ENCODE data around the gene SRGAP2C. TPM values are rescaled to one million over a fixed set of nuclear protein-coding genes. Genes with fewer than 3 reads are reported as not detected.
"Not testable (repeated sequence)": the region's sequence is repeated elsewhere in the genome, so short reads cannot be mapped to it uniquely, and the experiment has no call there.

The SRGAP2C gene
- polyA plus RNA-seq, 1 donor (not counting 4 experiments of a cell fraction or from before 2014, with no cell fraction given) = 4.5 TPM

- H3K9me1 ChIP-seq (ENCODE audit: control insufficient read depth, extremely low read depth, insufficient read depth, low read length); H3K36me3 ChIP-seq (ENCODE audit: control insufficient read depth in 2 of 2, extremely low read depth in 1 of 2, insufficient read depth in 2 of 2, low read length in 2 of 2); FAIRE-seq; H3K9ac ChIP-seq (ENCODE audit: control insufficient read depth, extremely low read depth, insufficient read depth, low read length); H3K9me3 ChIP-seq (ENCODE audit: control insufficient read depth, low read depth, low read length); H3K4me1 ChIP-seq (ENCODE audit: control insufficient read depth, extremely low read depth, insufficient read depth, low read length); H3K4me2 ChIP-seq (ENCODE audit: control insufficient read depth, extremely low read depth, insufficient read depth, low read depth, low read length); H2AFZ ChIP-seq (ENCODE audit: control insufficient read depth, low read length); dilution Hi-C loops (cut with MboI; ENCODE audit: extremely low pct_ligation_motif_present, low sequenced_read_pairs); DNase-seq (ENCODE audit: low read depth, low spot score); H3K4me3 ChIP-seq (ENCODE audit: control insufficient read depth in 2 of 3, extremely low read depth in 1 of 3, insufficient read depth in 2 of 3, low read depth in 1 of 3, low read length in 3 of 3); H3K79me2 ChIP-seq (ENCODE audit: control insufficient read depth, insufficient read depth, low read length); H3K27ac ChIP-seq (ENCODE audit: control insufficient read depth, insufficient read depth, low read length); H3K27me3 ChIP-seq (ENCODE audit: control insufficient read depth, extremely low read depth, insufficient read depth, low read length); H4K20me1 ChIP-seq (ENCODE audit: control insufficient read depth, extremely low read depth, insufficient read depth, low read length): not testable (repeated sequence)
Measured at GRCh38 chr1:121293263-121294204, 108.8 kb downstream of the SRGAP2C start.

- FAIRE-seq; H3K9me3 ChIP-seq (ENCODE audit: control insufficient read depth, low read depth, low read length); H3K27ac ChIP-seq (ENCODE audit: control insufficient read depth, insufficient read depth, low read length); dilution Hi-C loops (cut with MboI; ENCODE audit: extremely low pct_ligation_motif_present, low sequenced_read_pairs); H4K20me1 ChIP-seq (ENCODE audit: control insufficient read depth, extremely low read depth, insufficient read depth, low read length); DNase-seq (ENCODE audit: low read depth, low spot score); H3K36me3 ChIP-seq (ENCODE audit: control insufficient read depth in 2 of 2, extremely low read depth in 1 of 2, insufficient read depth in 2 of 2, low read length in 2 of 2); H3K4me3 ChIP-seq (ENCODE audit: control insufficient read depth in 2 of 3, extremely low read depth in 1 of 3, insufficient read depth in 2 of 3, low read depth in 1 of 3, low read length in 3 of 3); H3K4me2 ChIP-seq (ENCODE audit: control insufficient read depth, extremely low read depth, insufficient read depth, low read depth, low read length); H3K9me1 ChIP-seq (ENCODE audit: control insufficient read depth, extremely low read depth, insufficient read depth, low read length); H2AFZ ChIP-seq (ENCODE audit: control insufficient read depth, low read length); H3K79me2 ChIP-seq (ENCODE audit: control insufficient read depth, insufficient read depth, low read length); H3K4me1 ChIP-seq (ENCODE audit: control insufficient read depth, extremely low read depth, insufficient read depth, low read length); H3K27me3 ChIP-seq (ENCODE audit: control insufficient read depth, extremely low read depth, insufficient read depth, low read length); H3K9ac ChIP-seq (ENCODE audit: control insufficient read depth, extremely low read depth, insufficient read depth, low read length): not testable (repeated sequence)
Measured at GRCh38 chr1:121294205-121294570, 109.4 kb downstream of the SRGAP2C start.

GRCh38 chr1:121296563-121296962 is 111.8 kb downstream of the SRGAP2C start:
- H3K36me3 ChIP-seq (ENCODE audit: control insufficient read depth in 2 of 2, extremely low read depth in 1 of 2, insufficient read depth in 2 of 2, low read length in 2 of 2); H3K27me3 ChIP-seq (ENCODE audit: control insufficient read depth, extremely low read depth, insufficient read depth, low read length); H3K79me2 ChIP-seq (ENCODE audit: control insufficient read depth, insufficient read depth, low read length); DNase-seq (ENCODE audit: low read depth, low spot score); H3K9me1 ChIP-seq (ENCODE audit: control insufficient read depth, extremely low read depth, insufficient read depth, low read length); H3K4me2 ChIP-seq (ENCODE audit: control insufficient read depth, extremely low read depth, insufficient read depth, low read depth, low read length); H3K9ac ChIP-seq (ENCODE audit: control insufficient read depth, extremely low read depth, insufficient read depth, low read length); dilution Hi-C loops (cut with MboI; ENCODE audit: extremely low pct_ligation_motif_present, low sequenced_read_pairs); H3K9me3 ChIP-seq (ENCODE audit: control insufficient read depth, low read depth, low read length); H3K27ac ChIP-seq (ENCODE audit: control insufficient read depth, insufficient read depth, low read length); H4K20me1 ChIP-seq (ENCODE audit: control insufficient read depth, extremely low read depth, insufficient read depth, low read length); H2AFZ ChIP-seq (ENCODE audit: control insufficient read depth, low read length); FAIRE-seq; H3K4me1 ChIP-seq (ENCODE audit: control insufficient read depth, extremely low read depth, insufficient read depth, low read length); H3K4me3 ChIP-seq (ENCODE audit: control insufficient read depth in 2 of 3, extremely low read depth in 1 of 3, insufficient read depth in 2 of 3, low read depth in 1 of 3, low read length in 3 of 3): not testable (repeated sequence)

- not testable (repeated sequence) for H3K27ac ChIP-seq (ENCODE audit: control insufficient read depth, insufficient read depth, low read length); FAIRE-seq
Measured at GRCh38 chr1:121298529-121298928, 113.8 kb downstream of the SRGAP2C start.

GRCh38 chr1:121299514-121300149 is 114.9 kb downstream of the SRGAP2C start:
- H3K9me1 ChIP-seq (ENCODE audit: control insufficient read depth, extremely low read depth, insufficient read depth, low read length); H3K4me1 ChIP-seq (ENCODE audit: control insufficient read depth, extremely low read depth, insufficient read depth, low read length); dilution Hi-C loops (cut with MboI; ENCODE audit: extremely low pct_ligation_motif_present, low sequenced_read_pairs); H3K36me3 ChIP-seq (ENCODE audit: control insufficient read depth in 2 of 2, extremely low read depth in 1 of 2, insufficient read depth in 2 of 2, low read length in 2 of 2); H4K20me1 ChIP-seq (ENCODE audit: control insufficient read depth, extremely low read depth, insufficient read depth, low read length); H3K4me3 ChIP-seq (ENCODE audit: control insufficient read depth in 2 of 3, extremely low read depth in 1 of 3, insufficient read depth in 2 of 3, low read depth in 1 of 3, low read length in 3 of 3); H3K27me3 ChIP-seq (ENCODE audit: control insufficient read depth, extremely low read depth, insufficient read depth, low read length); H3K9ac ChIP-seq (ENCODE audit: control insufficient read depth, extremely low read depth, insufficient read depth, low read length); H3K27ac ChIP-seq (ENCODE audit: control insufficient read depth, insufficient read depth, low read length); H2AFZ ChIP-seq (ENCODE audit: control insufficient read depth, low read length); H3K4me2 ChIP-seq (ENCODE audit: control insufficient read depth, extremely low read depth, insufficient read depth, low read depth, low read length); H3K79me2 ChIP-seq (ENCODE audit: control insufficient read depth, insufficient read depth, low read length); H3K9me3 ChIP-seq (ENCODE audit: control insufficient read depth, low read depth, low read length); DNase-seq (ENCODE audit: low read depth, low spot score); FAIRE-seq: not testable (repeated sequence)

More at GRCh38 chr1:121298529-121298928, 113.8 kb downstream of the SRGAP2C start:
- H3K27me3 ChIP-seq (ENCODE audit: control insufficient read depth, extremely low read depth, insufficient read depth, low read length); H3K36me3 ChIP-seq (ENCODE audit: control insufficient read depth in 2 of 2, extremely low read depth in 1 of 2, insufficient read depth in 2 of 2, low read length in 2 of 2); H3K4me2 ChIP-seq (ENCODE audit: control insufficient read depth, extremely low read depth, insufficient read depth, low read depth, low read length); H3K4me1 ChIP-seq (ENCODE audit: control insufficient read depth, extremely low read depth, insufficient read depth, low read length); H3K79me2 ChIP-seq (ENCODE audit: control insufficient read depth, insufficient read depth, low read length); H2AFZ ChIP-seq (ENCODE audit: control insufficient read depth, low read length); dilution Hi-C loops (cut with MboI; ENCODE audit: extremely low pct_ligation_motif_present, low sequenced_read_pairs); H4K20me1 ChIP-seq (ENCODE audit: control insufficient read depth, extremely low read depth, insufficient read depth, low read length); DNase-seq (ENCODE audit: low read depth, low spot score); H3K9me1 ChIP-seq (ENCODE audit: control insufficient read depth, extremely low read depth, insufficient read depth, low read length); H3K9me3 ChIP-seq (ENCODE audit: control insufficient read depth, low read depth, low read length); H3K9ac ChIP-seq (ENCODE audit: control insufficient read depth, extremely low read depth, insufficient read depth, low read length); H3K4me3 ChIP-seq (ENCODE audit: control insufficient read depth in 2 of 3, extremely low read depth in 1 of 3, insufficient read depth in 2 of 3, low read depth in 1 of 3, low read length in 3 of 3): not testable (repeated sequence)
